Keratinocyte (primary cell): ENCODE results near the gene SLC19A3. TPM values are rescaled to one million over a fixed set of nuclear protein-coding genes. Genes with fewer than 3 reads are reported as not detected.

Source experiments
- DNase-seq: peaks from one replicate; pipeline ENCODE4 v3.0.0-alpha.2; 2011; ENCODE audit warnings: low read depth, missing footprints, low spot score
- FAIRE-seq: peaks from 2 replicates; lab custom pipeline; 2011; peaks lifted over from hg19 to GRCh38; lab: Jason Lieb, UNC
- H2AFZ ChIP-seq: 2 replicates; pipeline ENCODE4 v1.6.0; 2012; ENCODE audit warnings: low read length, control low read depth, inconsistent platforms; ENCODE audit not compliant: control insufficient read depth
- H3K27ac ChIP-seq: 2 replicates; pipeline ENCODE4 v1.5.1; 2011; ENCODE audit warnings: low read length; ENCODE audit not compliant: control insufficient read depth, insufficient read depth
- H3K27me3 ChIP-seq: 3 replicates; pipeline ENCODE4 v1.6.0; 2011; ENCODE audit warnings: low read length; ENCODE audit not compliant: control insufficient read depth, insufficient read depth; ENCODE audit errors: extremely low read depth
- H3K36me3 ChIP-seq, 2 experiments: 2 replicates in 1 of 2; 3 replicates in 1 of 2; pipeline ENCODE4 v1.5.1; 2011; ENCODE audit warnings: low read length in 2 of 2, mild to moderate bottlenecking in 1 of 2; ENCODE audit not compliant: control insufficient read depth in 2 of 2, insufficient read depth in 2 of 2; ENCODE audit errors: extremely low read depth in 1 of 2
- H3K4me1 ChIP-seq: 3 replicates; pipeline ENCODE4 v1.5.1; 2011; ENCODE audit warnings: low read length; ENCODE audit not compliant: control insufficient read depth, insufficient read depth; ENCODE audit errors: extremely low read depth
- H3K4me2 ChIP-seq: 3 replicates; pipeline ENCODE4 v1.6.0; 2011; ENCODE audit warnings: low read depth, low read length; ENCODE audit not compliant: control insufficient read depth, insufficient read depth; ENCODE audit errors: extremely low read depth
- H3K4me3 ChIP-seq, 3 experiments: fragments of 200-600 bp in 1 of 3; sonication (generic) in 1 of 3; 2 replicates in 2 of 3; 3 replicates in 1 of 3; pipeline ENCODE4 v1.5.1; 2011 to 2016; ENCODE audit warnings: low read length in 3 of 3, mild to moderate bottlenecking in 3 of 3, control low read depth in 2 of 3, inconsistent platforms in 1 of 3, low read depth in 1 of 3, mixed read lengths in 1 of 3, mixed run types in 1 of 3, moderate library complexity in 1 of 3; ENCODE audit not compliant: control insufficient read depth in 2 of 3, insufficient read depth in 2 of 3; ENCODE audit errors: extremely low read depth in 1 of 3
- H3K79me2 ChIP-seq: 2 replicates; pipeline ENCODE4 v1.6.0; 2012; ENCODE audit warnings: low read length; ENCODE audit not compliant: control insufficient read depth, insufficient read depth
- H3K9ac ChIP-seq: 3 replicates; pipeline ENCODE4 v1.6.0; 2011; ENCODE audit warnings: low read length; ENCODE audit not compliant: control insufficient read depth, insufficient read depth; ENCODE audit errors: extremely low read depth
- H3K9me1 ChIP-seq: 3 replicates; pipeline ENCODE4 v1.6.0; 2011; ENCODE audit warnings: low read length; ENCODE audit not compliant: control insufficient read depth, insufficient read depth; ENCODE audit errors: extremely low read depth
- H3K9me3 ChIP-seq: 2 replicates; pipeline ENCODE4 v1.5.1; 2012; ENCODE audit warnings: low read depth, low read length; ENCODE audit not compliant: control insufficient read depth
- H4K20me1 ChIP-seq: 3 replicates; pipeline ENCODE4 v1.6.0; 2011; ENCODE audit warnings: low read length; ENCODE audit not compliant: control insufficient read depth, insufficient read depth; ENCODE audit errors: extremely low read depth
- EZH2 ChIP-seq: IDR thresholded peaks from one replicate; pipeline ENCODE4 v1.6.1; 2012; ENCODE audit warnings: inconsistent platforms, mild to moderate bottlenecking, low read length, moderate library complexity
- dilution Hi-C: fragments of 300-500 bp; cut with MboI; formaldehyde crosslinking; loops from one replicate; pipeline ENCODE4 v1.7.0; 2020; ENCODE audit warnings: low sequenced_read_pairs; ENCODE audit not compliant: extremely low pct_ligation_motif_present
- polyA plus RNA-seq, 5 experiments: library from polyadenylated mRNA; depleted of rRNA in 3 of 5; stranded (reverse) in 3 of 5; stranded (forward) in 1 of 5; unstranded in 1 of 5; fragments of >200 nt; gene quantifications; 1 replicate in 1 of 5; 2 replicates in 3 of 5; 3 replicates in 1 of 5; pipeline versions ENCODE4 v1.2.1 to v1.2.3, GENCODE V29; 2011 to 2012; ENCODE audit warnings: missing spikeins in 2 of 5, low read depth in 1 of 5, low replicate concordance in 1 of 5
- TF ChIP-seq, protein P1 (sequence below), 3 experiments: IDR thresholded peaks in 1 of 3; conservative IDR thresholded peaks in 1 of 3; optimal IDR thresholded peaks in 1 of 3; 2 replicates in 2 of 3; 3 replicates in 1 of 3; pipeline versions ENCODE3 to v1.5.1; 2011; ENCODE audit warnings: low read length in 3 of 3, mild to moderate bottlenecking in 3 of 3, moderate library complexity in 2 of 3, control low read depth in 1 of 3, inconsistent platforms in 1 of 3; ENCODE audit not compliant: insufficient read depth in 2 of 3; ENCODE audit errors: extremely low read depth in 1 of 3

The SLC19A3 gene
- polyA plus RNA-seq, 1 donor (not counting 4 experiments of a cell fraction or from before 2014, with no cell fraction given) = 0.58 TPM

DNA sequence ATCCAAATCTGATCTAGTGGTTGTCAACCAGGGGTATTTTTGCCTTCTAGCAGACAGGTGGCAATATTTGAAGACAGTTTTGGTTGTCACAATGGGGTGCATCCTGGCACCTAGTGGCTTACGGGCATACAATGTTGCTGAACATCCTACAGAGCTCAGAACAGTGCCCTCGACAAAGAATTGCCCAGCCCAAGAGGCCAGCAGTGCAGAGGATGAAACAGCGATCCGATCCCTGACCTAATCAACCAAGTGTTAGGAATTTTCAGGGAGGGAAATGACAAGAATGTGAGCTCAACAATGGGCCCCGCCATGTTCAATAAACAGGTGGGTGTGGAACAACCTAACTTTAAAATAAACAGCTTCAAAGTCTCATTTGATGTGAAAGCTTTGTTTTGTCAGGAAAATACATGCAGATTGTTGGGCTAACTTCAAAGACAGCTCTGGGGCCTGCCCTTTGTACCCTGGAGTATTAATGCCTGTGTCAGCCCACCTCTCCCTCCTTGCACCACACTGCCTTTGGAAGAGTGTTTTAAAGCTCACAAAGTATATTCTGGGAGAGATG, 73.8 kb downstream of the SLC19A3 start:
- no peaks in the 10 kb centered on the region for H3K27me3 ChIP-seq
- no peaks in the 10 kb centered on the region for H4K20me1 ChIP-seq
- H3K9ac ChIP-seq = no peak overlapping the region
- H3K4me3 ChIP-seq = no peak overlapping the region
- DNase-seq = no peak
- no peak overlapping the region for H3K27ac ChIP-seq
- no peaks in the 10 kb centered on the region for H3K9me1 ChIP-seq
- H3K4me2 ChIP-seq = no peak overlapping the region
- H3K79me2 ChIP-seq = no peaks in the 10 kb centered on the region
- dilution Hi-C loops = no loop called here
- no peaks in the 10 kb centered on the region for H3K9me3 ChIP-seq
- H3K4me1 ChIP-seq = no peaks in the 10 kb centered on the region
- FAIRE-seq = no peak
- H2AFZ ChIP-seq = no peak overlapping the region
- TF ChIP-seq, protein P1, sequence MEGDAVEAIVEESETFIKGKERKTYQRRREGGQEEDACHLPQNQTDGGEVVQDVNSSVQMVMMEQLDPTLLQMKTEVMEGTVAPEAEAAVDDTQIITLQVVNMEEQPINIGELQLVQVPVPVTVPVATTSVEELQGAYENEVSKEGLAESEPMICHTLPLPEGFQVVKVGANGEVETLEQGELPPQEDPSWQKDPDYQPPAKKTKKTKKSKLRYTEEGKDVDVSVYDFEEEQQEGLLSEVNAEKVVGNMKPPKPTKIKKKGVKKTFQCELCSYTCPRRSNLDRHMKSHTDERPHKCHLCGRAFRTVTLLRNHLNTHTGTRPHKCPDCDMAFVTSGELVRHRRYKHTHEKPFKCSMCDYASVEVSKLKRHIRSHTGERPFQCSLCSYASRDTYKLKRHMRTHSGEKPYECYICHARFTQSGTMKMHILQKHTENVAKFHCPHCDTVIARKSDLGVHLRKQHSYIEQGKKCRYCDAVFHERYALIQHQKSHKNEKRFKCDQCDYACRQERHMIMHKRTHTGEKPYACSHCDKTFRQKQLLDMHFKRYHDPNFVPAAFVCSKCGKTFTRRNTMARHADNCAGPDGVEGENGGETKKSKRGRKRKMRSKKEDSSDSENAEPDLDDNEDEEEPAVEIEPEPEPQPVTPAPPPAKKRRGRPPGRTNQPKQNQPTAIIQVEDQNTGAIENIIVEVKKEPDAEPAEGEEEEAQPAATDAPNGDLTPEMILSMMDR (optimal IDR thresholded peaks at IDR 0.05 in 1 of 3, IDR thresholded peaks at IDR 0.05 in 1 of 3, conservative IDR thresholded peaks at IDR 0.05 in 1 of 3; ENCODE audit: extremely low read depth in 1 of 3, insufficient read depth in 2 of 3, low read length in 3 of 3) = no peak
- TF ChIP-seq EZH2 = no peak
- no peaks in the 10 kb centered on the region for H3K36me3 ChIP-seq

DNA sequence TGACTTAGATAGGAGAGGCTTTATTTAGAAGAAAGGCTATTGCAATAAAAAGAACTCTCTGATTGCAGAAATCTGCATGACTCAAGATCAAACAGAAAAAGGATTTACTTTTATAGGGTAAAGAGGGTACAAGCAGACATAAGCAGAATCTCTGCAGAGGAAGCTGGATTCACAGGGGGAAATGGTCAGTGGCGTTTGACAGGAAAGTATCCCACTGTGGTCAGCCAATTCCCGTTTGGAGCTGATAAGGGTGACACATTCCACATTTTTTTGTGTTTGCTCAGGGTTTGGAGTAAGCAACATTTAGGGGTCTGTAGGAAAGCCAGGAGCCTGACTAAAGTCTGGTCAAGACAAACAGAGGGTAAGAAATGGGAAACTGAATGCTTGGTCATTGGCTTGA, 75.2 kb downstream of the SLC19A3 start:
- Histone ChIP-seq H3K27me3 (no peaks in the 10 kb centered on the region), H3K4me2 (no peak overlapping the region), H3K36me3 (no peaks in the 10 kb centered on the region), H2AFZ (no peak overlapping the region), H3K79me2 (no peaks in the 10 kb centered on the region), H3K9me1 (no peaks in the 10 kb centered on the region), H3K27ac (no peak overlapping the region), H4K20me1 (no peaks in the 10 kb centered on the region), H3K9me3 (no peaks in the 10 kb centered on the region), H3K4me3 (no peak overlapping the region), H3K9ac (no peak overlapping the region), H3K4me1 (no peaks in the 10 kb centered on the region)
- DNase-seq = no peak
- no peak for FAIRE-seq
- no peak for TF ChIP-seq EZH2
- TF ChIP-seq, protein P1 (optimal IDR thresholded peaks at IDR 0.05 in 1 of 3, IDR thresholded peaks at IDR 0.05 in 1 of 3, conservative IDR thresholded peaks at IDR 0.05 in 1 of 3; ENCODE audit: extremely low read depth in 1 of 3, insufficient read depth in 2 of 3, low read length in 3 of 3) = no peak
- dilution Hi-C loops = no loop called here
